Stimulated activated CD4-positive, alpha-beta T cell treated with anti-CD3 and anti-CD28 coated beads, Interleukin-1b, Interleukin-23, amount 100 ng/mL, for 1 hour (primary cell): Measurements from ENCODE around the gene LRRC28.

Experiments used
- DNase-seq, 2 donors: peaks; one replicate each; pipeline ENCODE4 v3.0.0-alpha.2; 2020; ENCODE audit warnings: low read depth in 2 of 2

The LRRC28 gene

GRCh38 chr15:99435113-99435695 lies 183.9 kb downstream of the LRRC28 start:
- DNase-seq = no peak

GRCh38 chr15:99435877-99436541 lies 184.7 kb downstream of the LRRC28 start:
- no peak for DNase-seq

- no peak for DNase-seq
Measured at GRCh38 chr15:99436542-99437314, 185.4 kb downstream of the LRRC28 start.

- no peak for DNase-seq
Measured at GRCh38 chr15:99437315-99438223, 186.3 kb downstream of the LRRC28 start.

GRCh38 chr15:99438224-99438585 lies 186.9 kb downstream of the LRRC28 start:
- no peak for DNase-seq

- no peak for DNase-seq
Measured at GRCh38 chr15:99438691-99439523, 187.6 kb downstream of the LRRC28 start.

- no peak for DNase-seq
Measured at GRCh38 chr15:99439524-99439835, 188.2 kb downstream of the LRRC28 start.

GRCh38 chr15:99440029-99440428 lies 188.7 kb downstream of the LRRC28 start:
- DNase-seq = no peak
